AG10803 (cell line): ENCODE data around the gene MMP24.

Experiments used
- DNase-seq: peaks from one replicate; pipeline ENCODE4 v3.0.0; 2010; ENCODE audit warnings: low read depth
- H3K4me3 ChIP-seq: 2 replicates; pipeline ENCODE4 v1.5.1; 2011; ENCODE audit warnings: mild to moderate bottlenecking, low read length, control low read depth
- CTCF ChIP-seq: conservative IDR thresholded peaks from 2 replicates; pipeline ENCODE4 v1.5.1; 2011; ENCODE audit warnings: mild to moderate bottlenecking, low read length, control low read depth, inconsistent platforms

The MMP24 gene

GRCh38 chr20:35277531-35278395 lies 51.3 kb downstream of the MMP24 start, which contains the start of gene MMP24OS:
Gene MMP24OS, minus strand, starts transcription at chr20:35278122. Its CDS starts 193 bp downstream, at chr20:35277929.
- peak within 1 kb of the TSS; percentile 88 for H3K4me3 ChIP-seq
- DNase-seq: peak; percentile 82
- TF ChIP-seq CTCF: peak; percentile 40

GRCh38 chr20:35279040-35279439 lies 52.5 kb downstream of the MMP24 start:
- DNase-seq: no peak
- H3K4me3 ChIP-seq: no peak overlapping the region
- TF ChIP-seq CTCF: no peak

- no peak for TF ChIP-seq CTCF
- no peak for DNase-seq
- H3K4me3 ChIP-seq: no peak overlapping the region
Measured at GRCh38 chr20:35279533-35280174, 53.2 kb downstream of the MMP24 start.

- TF ChIP-seq CTCF: no peak
- no peak for DNase-seq
- H3K4me3 ChIP-seq: no peak overlapping the region
Measured at GRCh38 chr20:35280523-35280922, 54.0 kb downstream of the MMP24 start.

- no peak for TF ChIP-seq CTCF
- no peak for DNase-seq
Measured at GRCh38 chr20:35281506-35282101, 55.1 kb downstream of the MMP24 start.

GRCh38 chr20:35283441-35284266 lies 57.2 kb downstream of the MMP24 start:
- TF ChIP-seq CTCF: no peak
- no peak for DNase-seq
- peak overlapping the region; percentile 87 for H3K4me3 ChIP-seq

More at GRCh38 chr20:35281506-35282101, 55.1 kb downstream of the MMP24 start:
- H3K4me3 ChIP-seq: no peak overlapping the region
